ENCODE results near the gene CDH4.

CDH4 gene

GRCh38 chr20:61537239-61538182, 285.4 kb downstream of the CDH4 start:
- Mint-ChIP-seq H3K4me1 (no peaks in the 10 kb centered on the region), H3K27me3 (peaks cover 0 to under 1% of the 10 kb centered on the region in 2 donors), H3K4me3 (no peak overlapping the region), H3K27ac (no peak overlapping the region), H3K9me3 (no peaks in the 10 kb centered on the region), H3K36me3 (no peaks in the 10 kb centered on the region)
- no peak for ATAC-seq (replicated peaks)
- no peak for DNase-seq

GRCh38 chr20:61538183-61538942, 286.3 kb downstream of the CDH4 start:
- H3K4me1 Mint-ChIP-seq = no peaks in the 10 kb centered on the region
- H3K4me3 Mint-ChIP-seq = no peak overlapping the region
- H3K27me3 Mint-ChIP-seq = no peaks in the 10 kb centered on the region
- no peak overlapping the region for H3K27ac Mint-ChIP-seq
- no peaks in the 10 kb centered on the region for H3K9me3 Mint-ChIP-seq
- no peaks in the 10 kb centered on the region for H3K36me3 Mint-ChIP-seq
- DNase-seq (no peak), ATAC-seq (replicated peaks) (no peak)

GRCh38 chr20:61538943-61539265, 286.8 kb downstream of the CDH4 start:
- H3K36me3 Mint-ChIP-seq = no peaks in the 10 kb centered on the region
- no peak for ATAC-seq (replicated peaks)
- H3K27ac Mint-ChIP-seq = no peak overlapping the region
- H3K9me3 Mint-ChIP-seq = no peaks in the 10 kb centered on the region
- H3K27me3 Mint-ChIP-seq = no peaks in the 10 kb centered on the region
- no peak overlapping the region for H3K4me3 Mint-ChIP-seq
- H3K4me1 Mint-ChIP-seq = no peaks in the 10 kb centered on the region
- DNase-seq = no peak

GRCh38 chr20:61539706-61540360, 287.8 kb downstream of the CDH4 start:
- Mint-ChIP-seq H3K36me3 (no peaks in the 10 kb centered on the region), H3K4me3 (no peak overlapping the region), H3K9me3 (no peaks in the 10 kb centered on the region), H3K4me1 (no peaks in the 10 kb centered on the region), H3K27me3 (no peaks in the 10 kb centered on the region), H3K27ac (no peak overlapping the region)
- ATAC-seq (replicated peaks) (no peak), DNase-seq (no peak)

GRCh38 chr20:61541537-61541936, 289.5 kb downstream of the CDH4 start:
- Mint-ChIP-seq H3K4me3 (no peak overlapping the region), H3K27ac (no peak overlapping the region), H3K4me1 (no peaks in the 10 kb centered on the region), H3K27me3 (no peaks in the 10 kb centered on the region), H3K36me3 (no peaks in the 10 kb centered on the region), H3K9me3 (peaks cover 0 to 8% of the 10 kb centered on the region in 2 donors)
- DNase-seq (no peak), ATAC-seq (replicated peaks) (no peak)

- H3K36me3 Mint-ChIP-seq = no peaks in the 10 kb centered on the region
- H3K27ac Mint-ChIP-seq = no peak overlapping the region
- H3K4me1 Mint-ChIP-seq = no peaks in the 10 kb centered on the region
- peaks cover 0 to 8% of the 10 kb centered on the region in 2 donors for H3K9me3 Mint-ChIP-seq
- H3K27me3 Mint-ChIP-seq = no peaks in the 10 kb centered on the region
- no peak for DNase-seq
- H3K4me3 Mint-ChIP-seq = no peak overlapping the region
- ATAC-seq (replicated peaks) = no peak
These were observed 291.0 kb downstream of the CDH4 start for GRCh38 chr20:61543086-61543485.

- no peak overlapping the region for H3K4me3 Mint-ChIP-seq
- H3K36me3 Mint-ChIP-seq = no peaks in the 10 kb centered on the region
- DNase-seq (no peak), ATAC-seq (replicated peaks) (no peak)
- peaks cover 0 to 8% of the 10 kb centered on the region in 2 donors for H3K9me3 Mint-ChIP-seq
- no peaks in the 10 kb centered on the region for H3K4me1 Mint-ChIP-seq
- no peaks in the 10 kb centered on the region for H3K27me3 Mint-ChIP-seq
- no peak overlapping the region for H3K27ac Mint-ChIP-seq
These were observed 292.1 kb downstream of the CDH4 start for GRCh38 chr20:61543931-61544745.

GRCh38 chr20:61544910-61545889, 293.1 kb downstream of the CDH4 start:
- Mint-ChIP-seq H3K4me1 (no peaks in the 10 kb centered on the region), H3K27ac (no peak overlapping the region), H3K9me3 (peaks cover 0 to 8% of the 10 kb centered on the region in 2 donors), H3K27me3 (no peaks in the 10 kb centered on the region), H3K4me3 (no peak overlapping the region), H3K36me3 (no peaks in the 10 kb centered on the region)
- DNase-seq (no peak), ATAC-seq (replicated peaks) (no peak)

GRCh38 chr20:61546641-61547040, 294.6 kb downstream of the CDH4 start:
- ATAC-seq (replicated peaks) = no peak
- no peak for DNase-seq
- H3K4me3 Mint-ChIP-seq = no peak overlapping the region
- no peaks in the 10 kb centered on the region for H3K36me3 Mint-ChIP-seq
- no peaks in the 10 kb centered on the region for H3K27me3 Mint-ChIP-seq
- H3K4me1 Mint-ChIP-seq = no peaks in the 10 kb centered on the region
- H3K27ac Mint-ChIP-seq = no peak overlapping the region
- peaks cover 0 to 11% of the 10 kb centered on the region in 2 donors for H3K9me3 Mint-ChIP-seq

GRCh38 chr20:61548069-61548468, 296.0 kb downstream of the CDH4 start:
- no peak overlapping the region for H3K4me3 Mint-ChIP-seq
- H3K27me3 Mint-ChIP-seq = no peaks in the 10 kb centered on the region
- no peaks in the 10 kb centered on the region for H3K36me3 Mint-ChIP-seq
- H3K9me3 Mint-ChIP-seq = peaks cover 4 to 11% of the 10 kb centered on the region in 2 donors
- H3K27ac Mint-ChIP-seq = no peak overlapping the region
- no peaks in the 10 kb centered on the region for H3K4me1 Mint-ChIP-seq
- ATAC-seq (replicated peaks) (no peak), DNase-seq (no peak)

GRCh38 chr20:61549865-61550264, 297.8 kb downstream of the CDH4 start:
- H3K9me3 Mint-ChIP-seq = peaks cover 4 to 11% of the 10 kb centered on the region in 2 donors
- H3K27ac Mint-ChIP-seq = no peak overlapping the region
- H3K4me3 Mint-ChIP-seq = no peak overlapping the region
- DNase-seq (no peak), ATAC-seq (replicated peaks) (no peak)
- H3K27me3 Mint-ChIP-seq = no peaks in the 10 kb centered on the region
- no peaks in the 10 kb centered on the region for H3K4me1 Mint-ChIP-seq
- H3K36me3 Mint-ChIP-seq = no peaks in the 10 kb centered on the region

GRCh38 chr20:61551401-61551800, 299.3 kb downstream of the CDH4 start:
- no peak overlapping the region for H3K27ac Mint-ChIP-seq
- DNase-seq (no peak), ATAC-seq (replicated peaks) (no peak)
- peaks cover 4% of the 10 kb centered on the region in 2 donors for H3K9me3 Mint-ChIP-seq
- H3K36me3 Mint-ChIP-seq = no peaks in the 10 kb centered on the region
- no peaks in the 10 kb centered on the region for H3K27me3 Mint-ChIP-seq
- H3K4me1 Mint-ChIP-seq = no peaks in the 10 kb centered on the region
- H3K4me3 Mint-ChIP-seq = no peak overlapping the region

GRCh38 chr20:61554617-61555016, 302.6 kb downstream of the CDH4 start:
- ATAC-seq (replicated peaks) = no peak
- Mint-ChIP-seq H3K9me3 (peaks cover 4% of the 10 kb centered on the region in 2 donors), H3K27me3 (no peaks in the 10 kb centered on the region), H3K27ac (no peak overlapping the region), H3K4me3 (no peak overlapping the region), H3K4me1 (no peaks in the 10 kb centered on the region), H3K36me3 (no peaks in the 10 kb centered on the region)
- no peak for DNase-seq
